HepG2 (cell line): Measurements from ENCODE around the gene ITM2B. TPM values are rescaled to one million over a fixed set of nuclear protein-coding genes. Genes with fewer than 3 reads are reported as not detected.
A peak's percentile ranks its signal among the peaks of the same experiment; 100 is the strongest.

Experiments
- AGO2 ChIP-seq: fragments of 200-400 bp; formaldehyde crosslinking; optimal IDR thresholded peaks from 2 replicates; pipeline ENCODE3; 2017; ENCODE audit warnings: mild to moderate bottlenecking, low read depth, low read length, moderate library complexity
- BCL3 ChIP-seq: sonication (generic); formaldehyde crosslinking; IDR thresholded peaks from 2 replicates; pipeline ENCODE4 v1.5.1; 2020; ENCODE audit warnings: mild to moderate bottlenecking, missing genetic modification reagents, moderate library complexity
- CENPBD1 ChIP-seq: sonication (generic); formaldehyde crosslinking; IDR thresholded peaks from 2 replicates; pipeline ENCODE4 v1.8.0; 2022; ENCODE audit warnings: missing genetic modification reagents, low read depth, mild to moderate bottlenecking, borderline replicate concordance
- CREBL2 ChIP-seq: sonication (generic); formaldehyde crosslinking; IDR thresholded peaks from 2 replicates; pipeline ENCODE4 v1.8.1; 2023; ENCODE audit warnings: missing genetic modification reagents, mild to moderate bottlenecking, borderline replicate concordance
- GLI4 ChIP-seq: sonication (generic); formaldehyde crosslinking; IDR thresholded peaks from 2 replicates; pipeline ENCODE4 v1.5.1; 2020; ENCODE audit warnings: missing genetic modification reagents, mild to moderate bottlenecking, moderate library complexity, borderline replicate concordance
- HDAC1 ChIP-seq: sonication (generic); formaldehyde crosslinking; IDR thresholded peaks from 2 replicates; pipeline ENCODE4 v1.5.1; 2020; ENCODE audit warnings: mild to moderate bottlenecking, missing genetic modification reagents
- MXD4 ChIP-seq: IDR thresholded peaks from 2 replicates; pipeline ENCODE4 v1.6.1; 2016; ENCODE audit warnings: mild to moderate bottlenecking, missing biosample characterization, missing genetic modification reagents
- NRL ChIP-seq: sonication (generic); formaldehyde crosslinking; IDR thresholded peaks from 2 replicates; pipeline ENCODE4 v1.5.0; 2020; ENCODE audit warnings: missing genetic modification reagents, mild to moderate bottlenecking, moderate library complexity, borderline replicate concordance
- RFX5 ChIP-seq: IDR thresholded peaks from 2 replicates; pipeline ENCODE4 v1.6.1; 2011; ENCODE audit warnings: low read depth, low read length, improper control_type of control experiment
- ZNF333 ChIP-seq: sonication (generic); formaldehyde crosslinking; IDR thresholded peaks from 2 replicates; pipeline ENCODE4 v1.4.0; 2020; ENCODE audit warnings: mild to moderate bottlenecking, missing genetic modification reagents, borderline replicate concordance
- ZNF549 ChIP-seq: sonication (generic); formaldehyde crosslinking; IDR thresholded peaks from 2 replicates; pipeline ENCODE4 v1.5.0; 2020; ENCODE audit warnings: missing genetic modification reagents
- ZNF674 ChIP-seq: sonication (generic); formaldehyde crosslinking; IDR thresholded peaks from 2 replicates; pipeline ENCODE4 v1.5.0; 2020; ENCODE audit warnings: low read depth, mild to moderate bottlenecking, missing genetic modification reagents
- ZNF883 ChIP-seq: sonication (generic); formaldehyde crosslinking; IDR thresholded peaks from 2 replicates; pipeline ENCODE4 v1.5.1; 2020; ENCODE audit warnings: mild to moderate bottlenecking, missing genetic modification reagents; ENCODE audit errors: not compliant biosample characterization
- ZSCAN9 ChIP-seq: IDR thresholded peaks from 2 replicates; pipeline ENCODE4 v1.6.1; 2016; ENCODE audit warnings: borderline replicate concordance
- polyA plus RNA-seq, 8 experiments: library from polyadenylated mRNA; depleted of rRNA in 3 of 8; stranded (reverse) in 7 of 8; unstranded in 1 of 8; fragments of >200 nt; fragmentation: Illumina TruSeq in 4 of 8; extraction: Trizol in 4 of 8; gene quantifications; 2 replicates each; pipeline versions ENCODE4 v1.2.1 to v1.2.3, GENCODE V29; 2011 to 2016; ENCODE audit warnings: low read depth in 4 of 8, missing spikeins in 1 of 8, mixed read lengths in 1 of 8; ENCODE audit not compliant: insufficient read depth in 1 of 8
- total RNA-seq, 5 experiments: library from RNA; depleted of rRNA; stranded (reverse); fragments of >200 nt; fragmentation: Illumina TruSeq; extraction: Trizol; gene quantifications; 2 replicates each; pipeline ENCODE4 v1.2.3, GENCODE V29; 2016; ENCODE audit warnings: low read depth in 1 of 5

Gene ITM2B
- total and polyA plus RNA-seq, 2 of the 13 experiments (the other 11 are each of a cell fraction or from before 2014, with no cell fraction given), result 158 to 373 TPM

GRCh38 chr13:48233046-48233888 lies at the start of gene ITM2B (continued):
- TF ChIP-seq ZNF549 (CRISPR knock-in tag), result no peak
- TF ChIP-seq ZNF883 (CRISPR knock-in tag), result peak; percentile 70
- TF ChIP-seq HDAC1 (CRISPR knock-in tag), result peak; percentile 64; the same call in 1 of the 2 replicates
- no peak for TF ChIP-seq MXD4
- TF ChIP-seq CREBL2, result no peak
- TF ChIP-seq BCL3, result peak; percentile 77; the same call in 1 of the 2 replicates
- TF ChIP-seq ZNF674 (CRISPR knock-in tag), result no peak
- peak; percentile 93 for TF ChIP-seq AGO2
- TF ChIP-seq ZSCAN9 (CRISPR knock-in tag), result no peak
- TF ChIP-seq CENPBD1 (CRISPR knock-in tag), result no peak
- TF ChIP-seq RFX5, result no peak
- no peak; the same call in 1 of the 2 replicates for TF ChIP-seq ZNF333 (CRISPR knock-in tag)
- peak; percentile 72; the same call in 1 of the 2 replicates for TF ChIP-seq GLI4
- no peak for TF ChIP-seq NRL (CRISPR knock-in tag)
- TF ChIP-seq, all 625 proteins: peak for 112
